ENCODE data around the gene MYO10. TPM values are rescaled to one million over a fixed set of nuclear protein-coding genes. Genes with fewer than 3 reads are reported as not detected.

Gene MYO10
- total and polyA plus RNA-seq, 2 experiments from 2014 or later, result 33.7 to 52.4 TPM

GRCh38 chr5:16756692-16757091 is 179.4 kb downstream of the MYO10 start:
- Histone ChIP-seq H2AFZ (no peak overlapping the region), H3K9me3 (ENCODE audit: low read depth) (no peaks in the 10 kb centered on the region), H3K4me1 (ENCODE audit: insufficient read depth) (no peaks in the 10 kb centered on the region), H3K9me2 (replicated peaks; ENCODE audit: insufficient read depth) (no peaks in the 10 kb centered on the region), H3K27me3 (no peaks in the 10 kb centered on the region), H3K4me3 (no peak overlapping the region), H3K36me3 (replicated peaks; ENCODE audit: insufficient read depth, low read depth) (no peaks in the 10 kb centered on the region), H4K20me1 (ENCODE audit: insufficient read depth, poor library complexity, severe bottlenecking) (no peaks in the 10 kb centered on the region), H3K27ac (no peak overlapping the region), H3K4me2 (no peak overlapping the region), H3K79me2 (no peaks in the 10 kb centered on the region)
- WGBS (ENCODE audit: low lambda C conversion rate, missing lambda C conversion rate), result 96% methylated on average over 7 of the region's 7 CpGs
- DNase-seq (ENCODE audit: low spot score), result no peak
- no peak for TF ChIP-seq EZH2 (IDR thresholded peaks at IDR 0.05; ENCODE audit: borderline replicate concordance)
- TF ChIP-seq EZH2phosphoT487 (IDR thresholded peaks at IDR 0.05; ENCODE audit: low read depth, severe bottlenecking, unreplicated experiment), result no peak
- TF ChIP-seq, protein P1, sequence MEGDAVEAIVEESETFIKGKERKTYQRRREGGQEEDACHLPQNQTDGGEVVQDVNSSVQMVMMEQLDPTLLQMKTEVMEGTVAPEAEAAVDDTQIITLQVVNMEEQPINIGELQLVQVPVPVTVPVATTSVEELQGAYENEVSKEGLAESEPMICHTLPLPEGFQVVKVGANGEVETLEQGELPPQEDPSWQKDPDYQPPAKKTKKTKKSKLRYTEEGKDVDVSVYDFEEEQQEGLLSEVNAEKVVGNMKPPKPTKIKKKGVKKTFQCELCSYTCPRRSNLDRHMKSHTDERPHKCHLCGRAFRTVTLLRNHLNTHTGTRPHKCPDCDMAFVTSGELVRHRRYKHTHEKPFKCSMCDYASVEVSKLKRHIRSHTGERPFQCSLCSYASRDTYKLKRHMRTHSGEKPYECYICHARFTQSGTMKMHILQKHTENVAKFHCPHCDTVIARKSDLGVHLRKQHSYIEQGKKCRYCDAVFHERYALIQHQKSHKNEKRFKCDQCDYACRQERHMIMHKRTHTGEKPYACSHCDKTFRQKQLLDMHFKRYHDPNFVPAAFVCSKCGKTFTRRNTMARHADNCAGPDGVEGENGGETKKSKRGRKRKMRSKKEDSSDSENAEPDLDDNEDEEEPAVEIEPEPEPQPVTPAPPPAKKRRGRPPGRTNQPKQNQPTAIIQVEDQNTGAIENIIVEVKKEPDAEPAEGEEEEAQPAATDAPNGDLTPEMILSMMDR (IDR thresholded peaks at IDR 0.05; ENCODE audit: poor library complexity), result no peak

GRCh38 chr5:16755641-16756040 is 180.4 kb downstream of the MYO10 start:
- Histone ChIP-seq H3K4me1 (ENCODE audit: insufficient read depth) (no peaks in the 10 kb centered on the region), H2AFZ (no peak overlapping the region), H3K9me2 (replicated peaks; ENCODE audit: insufficient read depth) (no peaks in the 10 kb centered on the region), H3K9me3 (ENCODE audit: low read depth) (no peaks in the 10 kb centered on the region), H3K27ac (no peak overlapping the region), H3K36me3 (replicated peaks; ENCODE audit: insufficient read depth, low read depth) (no peaks in the 10 kb centered on the region), H3K4me2 (no peak overlapping the region), H3K4me3 (no peak overlapping the region), H3K79me2 (no peaks in the 10 kb centered on the region), H3K27me3 (no peaks in the 10 kb centered on the region), H4K20me1 (ENCODE audit: insufficient read depth, poor library complexity, severe bottlenecking) (no peaks in the 10 kb centered on the region)
- 98% methylated on average over 2 of the region's 2 CpGs for WGBS (ENCODE audit: low lambda C conversion rate, missing lambda C conversion rate)
- DNase-seq (ENCODE audit: low spot score), result no peak
- TF ChIP-seq, protein P1 (IDR thresholded peaks at IDR 0.05; ENCODE audit: poor library complexity), result no peak
- no peak for TF ChIP-seq EZH2phosphoT487 (IDR thresholded peaks at IDR 0.05; ENCODE audit: low read depth, severe bottlenecking, unreplicated experiment)

DNA sequence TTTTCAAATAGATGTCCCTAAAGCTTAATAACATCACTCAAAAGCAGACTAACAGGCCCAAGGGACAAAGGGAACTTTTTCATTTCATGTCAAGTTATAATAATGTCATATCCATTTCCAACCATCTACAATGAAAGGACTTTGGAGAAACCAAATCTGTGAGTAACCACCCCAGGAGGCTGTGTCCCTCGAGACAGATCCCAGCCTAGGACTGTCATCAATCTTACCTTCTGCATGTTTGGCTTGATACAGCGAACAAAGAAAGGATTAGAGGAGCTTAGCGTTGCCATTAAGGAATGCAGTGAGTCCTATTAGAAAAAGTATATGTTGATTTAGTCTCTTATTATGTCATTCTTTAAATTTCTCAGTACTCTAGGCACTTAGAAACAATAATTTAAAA is 181.5 kb downstream of the MYO10 start:
- WGBS (ENCODE audit: low lambda C conversion rate, missing lambda C conversion rate), result 42% methylated on average over 3 of the region's 3 CpGs

More for the DNA sequence above, 181.5 kb downstream of the MYO10 start:
- Histone ChIP-seq H3K79me2 (no peaks in the 10 kb centered on the region), H3K9me2 (replicated peaks; ENCODE audit: insufficient read depth) (no peaks in the 10 kb centered on the region), H3K27me3 (no peaks in the 10 kb centered on the region), H3K9me3 (ENCODE audit: low read depth) (no peaks in the 10 kb centered on the region), H4K20me1 (ENCODE audit: insufficient read depth, poor library complexity, severe bottlenecking) (no peaks in the 10 kb centered on the region), H3K36me3 (replicated peaks; ENCODE audit: insufficient read depth, low read depth) (no peaks in the 10 kb centered on the region), H3K4me2 (no peak overlapping the region), H3K4me1 (ENCODE audit: insufficient read depth) (no peaks in the 10 kb centered on the region), H3K4me3 (no peak overlapping the region), H3K27ac (no peak overlapping the region), H2AFZ (no peak overlapping the region)
- TF ChIP-seq EZH2phosphoT487 (IDR thresholded peaks at IDR 0.05; ENCODE audit: low read depth, severe bottlenecking, unreplicated experiment) (no peak), EZH2 (IDR thresholded peaks at IDR 0.05; ENCODE audit: borderline replicate concordance) (no peak)
- TF ChIP-seq, protein P1 (IDR thresholded peaks at IDR 0.05; ENCODE audit: poor library complexity), result no peak
- DNase-seq (ENCODE audit: low spot score), result no peak
